K562 (cell line): ENCODE data around the gene NBPF3. TPM values are rescaled to one million over a fixed set of nuclear protein-coding genes. Genes with fewer than 3 reads are reported as not detected.

ENCODE experiments used
- ATAC-seq: fragments of 200-7000 bp; cut with Tn5 transposase; 3 replicates; pipeline ENCODE4 v1.9.1; 2020; ENCODE audit warnings: moderate library complexity
- BruUV-seq: library from RNA; stranded (reverse); fragments of 400-500 nt; replicated peaks from 2 replicates; lab custom pipeline; 2021; lab: Mats Ljungman, UMichigan
- CTCF ChIA-PET: fragments of 300-600 bp; formaldehyde crosslinking; extraction: SDS; loops from one replicate; lab custom pipeline; 2021; ENCODE audit warnings: low intra/inter-chr PET ratio; lab: Yijun Ruan, JAX
- POLR2A ChIA-PET: fragments of 300-600, 350-650 bp; sonication (Branson Sonifier 250); formaldehyde crosslinking; extraction: SDS; loops from one replicate; lab custom pipeline; 2021; ENCODE audit warnings: antibody characterized with exemption, inconsistent platforms; lab: Yijun Ruan, JAX
- DNase-seq, 4 experiments: peaks; one replicate each; pipeline versions ENCODE4 v3.0.0 to v3.0.0-alpha.2; 2011 to 2018; ENCODE audit warnings: low spot score in 3 of 4, mixed read lengths in 3 of 4; ENCODE audit errors: extremely low read depth in 1 of 4
- FAIRE-seq: peaks from 2 replicates; lab custom pipeline; 2011; peaks lifted over from hg19 to GRCh38; lab: Jason Lieb, UNC
- H2AFZ ChIP-seq: 2 replicates; pipeline ENCODE4 v1.6.0; 2011; ENCODE audit warnings: low read depth, low read length, control low read depth, inconsistent platforms
- H3K27ac ChIP-seq: fragments of 200-600 bp; 3 replicates; pipeline ENCODE4 v1.8.0; 2011; ENCODE audit warnings: low read depth, mild to moderate bottlenecking, control low read depth, inconsistent platforms, low read length, moderate library complexity, mixed read lengths; ENCODE audit errors: extremely low read depth
- H3K27me3 ChIP-seq, 2 experiments: fragments of 300-600 bp in 1 of 2; 2 replicates in 1 of 2; 3 replicates in 1 of 2; pipeline versions ENCODE4 v1.6.0 to v1.8.0; 2011; ENCODE audit warnings: inconsistent platforms in 2 of 2, low read length in 2 of 2, mild to moderate bottlenecking in 1 of 2, mixed read lengths in 1 of 2, moderate library complexity in 1 of 2; ENCODE audit not compliant: control insufficient read depth in 2 of 2, insufficient read depth in 2 of 2
- H3K36me3 ChIP-seq: fragments of 300-600 bp; 3 replicates; pipeline ENCODE4 v1.8.0; 2011; ENCODE audit warnings: mild to moderate bottlenecking, low read length, inconsistent platforms; ENCODE audit not compliant: control insufficient read depth, insufficient read depth
- H3K4me1 ChIP-seq, 2 experiments: fragments of 200-600 bp in 1 of 2; replicated peaks in 1 of 2; 2 replicates in 1 of 2; 3 replicates in 1 of 2; pipeline versions ENCODE4 v1.5.1 to v1.8.0; 2011; ENCODE audit warnings: inconsistent platforms in 2 of 2, low read length in 2 of 2, mild to moderate bottlenecking in 1 of 2, mixed read lengths in 1 of 2, moderate library complexity in 1 of 2; ENCODE audit not compliant: control insufficient read depth in 2 of 2, insufficient read depth in 2 of 2
- H3K4me2 ChIP-seq: 2 replicates; pipeline ENCODE4 v1.6.1; 2011; ENCODE audit warnings: low read length, control low read depth, inconsistent platforms, mixed read lengths; ENCODE audit not compliant: insufficient read depth
- H3K4me3 ChIP-seq: fragments of 200-600 bp; sonication (generic), shearing (Covaris generic); 2 replicates; pipeline ENCODE4 v1.5.1; 2016; ENCODE audit warnings: control low read depth, inconsistent platforms
- H3K79me2 ChIP-seq: fragments of 200-600 bp; 3 replicates; pipeline ENCODE4 v1.8.0; 2011; ENCODE audit warnings: low read length, inconsistent platforms; ENCODE audit not compliant: control insufficient read depth, insufficient read depth
- H3K9ac ChIP-seq, 2 experiments: 2 replicates each; pipeline versions ENCODE4 v1.6.0 to v1.6.1; 2011; ENCODE audit warnings: low read depth in 2 of 2, low read length in 2 of 2, control low read depth in 1 of 2, inconsistent platforms in 1 of 2, mild to moderate bottlenecking in 1 of 2, mixed read lengths in 1 of 2; ENCODE audit not compliant: insufficient read depth in 1 of 2
- H3K9me1 ChIP-seq: one replicate; pipeline ENCODE4 v1.6.0; 2011; ENCODE audit warnings: inconsistent platforms, mild to moderate bottlenecking, low read length, moderate library complexity; ENCODE audit not compliant: control insufficient read depth, insufficient read depth
- H3K9me3 ChIP-seq: replicated peaks from 2 replicates; pipeline ENCODE4 v1.5.1; 2011; ENCODE audit warnings: low read depth, low read length, inconsistent platforms; ENCODE audit not compliant: control insufficient read depth, insufficient read depth
- H4K20me1 ChIP-seq: replicated peaks from 2 replicates; pipeline ENCODE4 v1.6.1; 2011; ENCODE audit warnings: low read length, inconsistent platforms, mixed read lengths; ENCODE audit not compliant: control insufficient read depth, insufficient read depth
- ARNT ChIP-seq, 2 experiments: fragments of 450-650 bp; IDR thresholded peaks; 2 replicates each; pipeline ENCODE4 v1.6.1; 2016; ENCODE audit warnings: mild to moderate bottlenecking in 1 of 2
- CBX3 ChIP-seq, 2 experiments: IDR thresholded peaks; 1 replicate in 1 of 2; 2 replicates in 1 of 2; pipeline ENCODE4 v1.6.1; 2012; ENCODE audit warnings: inconsistent platforms in 2 of 2, low read length in 2 of 2, borderline replicate concordance in 1 of 2, control low read depth in 1 of 2
- POLR2H ChIP-seq: IDR thresholded peaks from 2 replicates; pipeline ENCODE4 v1.6.1; 2016; ENCODE audit warnings: missing genetic modification characterization, low read depth, mild to moderate bottlenecking, control low read depth, missing compliant biosample characterization, moderate library complexity
- RAD21 ChIP-seq, 2 experiments: fragments of 250-450 bp in 1 of 2; fragments of 450-650 bp in 1 of 2; sonication (Bioruptor Pico) in 1 of 2; formaldehyde crosslinking in 1 of 2; IDR thresholded peaks in 1 of 2; conservative IDR thresholded peaks in 1 of 2; 2 replicates each; pipeline versions ENCODE4 v1.4.0 to v1.8.0; 2020 to 2022; ENCODE audit warnings: mild to moderate bottlenecking in 2 of 2, moderate library complexity in 1 of 2
- TRIM28 ChIP-seq: fragments of 450-650 bp; IDR thresholded peaks from 2 replicates; pipeline ENCODE4 v1.6.1; 2017
- ZNF695 ChIP-seq: fragments of 450-650 bp; formaldehyde crosslinking; IDR thresholded peaks from 2 replicates; pipeline ENCODE4 v1.4.0; 2020; ENCODE audit warnings: mild to moderate bottlenecking, moderate library complexity
- WGBS: fragments of 100-300 bp; shearing (Covaris generic); methylation state at CpG from one replicate; pipeline ENCODE4 v1.1.6; 2016; ENCODE audit warnings: low coverage, mixed read lengths; ENCODE audit not compliant: insufficient coverage; ENCODE audit errors: missing lambda C conversion rate; 5-methylcytosine and 5-hydroxymethylcytosine counted together
- in situ Hi-C: fragments of 300-500 bp; cut with MboI; formaldehyde crosslinking; loops from 4 replicates; pipeline ENCODE4 v1.15.0; 2018; ENCODE audit warnings: inconsistent platforms, mixed read lengths
- intact Hi-C: fragments of 100-400 bp; cut with micrococcal nuclease; formaldehyde crosslinking; loops from 2 replicates; pipeline ENCODE4 v1.14.2; 2022
- polyA plus RNA-seq, 8 experiments: library from polyadenylated mRNA; depleted of rRNA in 4 of 8; stranded (reverse) in 5 of 8; unstranded in 3 of 8; fragments of >200 nt; fragmentation: Nextera tagmentation in 2 of 8; fragmentation: Illumina TruSeq in 1 of 8; extraction: Ambion mirVana in 2 of 8; extraction: Trizol in 1 of 8; gene quantifications; 2 replicates each; pipeline versions ENCODE4 v1.2.1 to v1.2.3, GENCODE V29; 2011 to 2014; ENCODE audit warnings: inconsistent platforms in 1 of 8, missing spikeins in 1 of 8
- total RNA-seq, 7 experiments: library from RNA; depleted of rRNA in 6 of 7; stranded (reverse); fragments of >200 nt in 6 of 7; fragmentation: Illumina TruSeq in 2 of 7; extraction: Trizol in 2 of 7; gene quantifications; 2 replicates each; pipeline versions ENCODE4 v1.2.1 to v1.2.3, GENCODE V29; 2011 to 2021; ENCODE audit warnings: low replicate concordance in 1 of 7
- TF ChIP-seq, protein P1 (sequence below), 3 experiments: IDR thresholded peaks in 2 of 3; conservative IDR thresholded peaks in 1 of 3; 2 replicates each; pipeline ENCODE4 v1.5.1; 2011 to 2012; ENCODE audit warnings: low read length in 3 of 3, mild to moderate bottlenecking in 3 of 3, control low read depth in 2 of 3, improper control_type of control experiment in 1 of 3, inconsistent platforms in 1 of 3, low read depth in 1 of 3, mixed read lengths in 1 of 3, moderate library complexity in 1 of 3; ENCODE audit not compliant: insufficient read depth in 2 of 3
- TF ChIP-seq, protein P2 (sequence below): IDR thresholded peaks from 2 replicates; pipeline ENCODE4 v1.6.1; 2011; ENCODE audit warnings: borderline replicate concordance, low read depth, mild to moderate bottlenecking, moderate library complexity, low read length; ENCODE audit not compliant: insufficient read depth, poor library complexity, severe bottlenecking

The NBPF3 gene
- total and polyA plus RNA-seq, 9 of the 15 experiments (the other 6 are each of a cell fraction or from before 2014, with no cell fraction given) = 1.5 to 7.3 (median 5.4) TPM

DNA sequence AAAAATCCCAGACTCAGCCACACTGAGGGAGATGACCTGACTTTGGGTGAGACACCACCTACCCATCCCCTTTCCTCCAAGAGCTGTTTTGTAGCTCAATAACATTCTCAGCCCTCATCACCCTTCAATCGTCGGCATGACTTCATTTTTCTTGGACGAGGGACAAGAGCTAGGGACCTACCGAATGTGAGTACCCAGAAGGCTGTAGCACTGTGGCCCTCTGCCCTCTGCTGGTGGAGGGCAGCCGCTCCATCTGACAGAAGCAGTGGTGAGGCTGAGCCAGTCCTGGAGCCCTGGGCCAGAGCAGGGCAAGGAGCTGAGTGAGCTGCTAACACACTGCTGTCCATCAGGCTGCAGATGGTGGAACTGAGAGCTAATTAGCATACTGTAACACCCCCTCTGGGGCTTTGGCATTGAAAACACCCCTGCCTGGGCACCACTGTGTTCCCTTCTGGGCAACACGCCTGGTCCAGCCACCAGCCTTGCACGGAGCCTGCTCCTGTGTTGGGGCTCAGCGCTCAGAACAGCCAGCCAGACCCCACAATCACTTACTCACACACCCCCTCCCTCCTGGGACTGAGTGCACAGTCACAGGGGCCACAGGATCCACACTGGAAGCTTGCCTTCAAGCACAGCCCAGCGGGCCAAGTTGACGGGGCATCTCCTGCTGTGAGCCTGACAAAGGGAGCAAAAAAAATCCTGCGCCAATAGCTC is 51.0 kb downstream of the NBPF3 start:
- Histone ChIP-seq H3K4me1 (peaks cover 0 to 10% of the 10 kb centered on the region in 2 experiments; a peak in 3 of 5 replicates), H3K4me3 (no peak overlapping the region), H3K9me1 (no peaks in the 10 kb centered on the region), H3K9me3 (peaks cover 4% of the 10 kb centered on the region), H3K27me3 (peaks cover 21 to 40% of the 10 kb centered on the region in 2 experiments; a peak in 4 of 5 replicates), H3K27ac (no peak overlapping the region), H2AFZ (no peak overlapping the region), H3K4me2 (no peak overlapping the region), H4K20me1 (no peaks in the 10 kb centered on the region), H3K36me3 (no peaks in the 10 kb centered on the region), H3K79me2 (no peaks in the 10 kb centered on the region), H3K9ac (peak overlapping the region in 1 of 2 experiments; percentile 21; a peak in 1 of 4 replicates)
- DNase-seq (peak; percentile 36 to 62 (median 46)), ATAC-seq (peak; percentile 83), FAIRE-seq (peak; percentile 69)
- WGBS = 14% methylated on average over 11 of the region's 11 CpGs
- intact Hi-C loops = loop anchor here (2.0 kb wide), 1 partner anchor 120 kb away; no protein-coding TSS in a partner anchor
- ChIA-PET CTCF (interaction anchor here (1.1 to 2.7 kb wide), 2 partner anchors 120 to 259 kb away, joined by 8 to 16 read pairs; no protein-coding TSS in a partner anchor), POLR2A (interaction anchor here (0.5 to 1.3 kb wide), 2 partner anchors 30 to 37 kb away, joined by 3 to 4 read pairs; no protein-coding TSS in a partner anchor)
- in situ Hi-C loops = no loop called here
- no TSS peak for BruUV-seq
- TF ChIP-seq TRIM28 (peak; percentile 78; the same call in 1 of the 2 replicates), ZNF695 (CRISPR knock-in tag) (no peak), CBX3 (IDR thresholded peaks at IDR 0.05; ENCODE audit: borderline replicate concordance in 1 of 2, low read length in 2 of 2) (peak in 1 of 2 experiments; percentile 87; a peak in 2 of 3 replicates), ARNT (IDR thresholded peaks at IDR 0.05) (no peak), RAD21 (CRISPR knock-in tag; conservative IDR thresholded peaks at IDR 0.05 in 1 of 2, IDR thresholded peaks at IDR 0.05 in 1 of 2) (peak; percentile 20 to 76; a peak in 3 of 4 replicates), POLR2H (tag) (no peak)
- TF ChIP-seq, protein P1, sequence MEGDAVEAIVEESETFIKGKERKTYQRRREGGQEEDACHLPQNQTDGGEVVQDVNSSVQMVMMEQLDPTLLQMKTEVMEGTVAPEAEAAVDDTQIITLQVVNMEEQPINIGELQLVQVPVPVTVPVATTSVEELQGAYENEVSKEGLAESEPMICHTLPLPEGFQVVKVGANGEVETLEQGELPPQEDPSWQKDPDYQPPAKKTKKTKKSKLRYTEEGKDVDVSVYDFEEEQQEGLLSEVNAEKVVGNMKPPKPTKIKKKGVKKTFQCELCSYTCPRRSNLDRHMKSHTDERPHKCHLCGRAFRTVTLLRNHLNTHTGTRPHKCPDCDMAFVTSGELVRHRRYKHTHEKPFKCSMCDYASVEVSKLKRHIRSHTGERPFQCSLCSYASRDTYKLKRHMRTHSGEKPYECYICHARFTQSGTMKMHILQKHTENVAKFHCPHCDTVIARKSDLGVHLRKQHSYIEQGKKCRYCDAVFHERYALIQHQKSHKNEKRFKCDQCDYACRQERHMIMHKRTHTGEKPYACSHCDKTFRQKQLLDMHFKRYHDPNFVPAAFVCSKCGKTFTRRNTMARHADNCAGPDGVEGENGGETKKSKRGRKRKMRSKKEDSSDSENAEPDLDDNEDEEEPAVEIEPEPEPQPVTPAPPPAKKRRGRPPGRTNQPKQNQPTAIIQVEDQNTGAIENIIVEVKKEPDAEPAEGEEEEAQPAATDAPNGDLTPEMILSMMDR (IDR thresholded peaks at IDR 0.05 in 2 of 3, conservative IDR thresholded peaks at IDR 0.05 in 1 of 3; ENCODE audit: insufficient read depth in 2 of 3, low read depth in 1 of 3, low read length in 3 of 3) = peak; percentile 66 to 72 (median 69)
- TF ChIP-seq, protein P2, sequence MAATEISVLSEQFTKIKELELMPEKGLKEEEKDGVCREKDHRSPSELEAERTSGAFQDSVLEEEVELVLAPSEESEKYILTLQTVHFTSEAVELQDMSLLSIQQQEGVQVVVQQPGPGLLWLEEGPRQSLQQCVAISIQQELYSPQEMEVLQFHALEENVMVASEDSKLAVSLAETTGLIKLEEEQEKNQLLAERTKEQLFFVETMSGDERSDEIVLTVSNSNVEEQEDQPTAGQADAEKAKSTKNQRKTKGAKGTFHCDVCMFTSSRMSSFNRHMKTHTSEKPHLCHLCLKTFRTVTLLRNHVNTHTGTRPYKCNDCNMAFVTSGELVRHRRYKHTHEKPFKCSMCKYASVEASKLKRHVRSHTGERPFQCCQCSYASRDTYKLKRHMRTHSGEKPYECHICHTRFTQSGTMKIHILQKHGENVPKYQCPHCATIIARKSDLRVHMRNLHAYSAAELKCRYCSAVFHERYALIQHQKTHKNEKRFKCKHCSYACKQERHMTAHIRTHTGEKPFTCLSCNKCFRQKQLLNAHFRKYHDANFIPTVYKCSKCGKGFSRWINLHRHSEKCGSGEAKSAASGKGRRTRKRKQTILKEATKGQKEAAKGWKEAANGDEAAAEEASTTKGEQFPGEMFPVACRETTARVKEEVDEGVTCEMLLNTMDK = peak; percentile 44
